Stimulated activated CD4-positive, alpha-beta T cell treated with anti-CD3 and anti-CD28 coated beads, Interleukin-12 subunit alpha, Interleukin-12 subunit beta, amount 100 ng/mL, for 48 hours (primary cell): ENCODE measurements around the gene VIL1.

ENCODE experiments used
- DNase-seq, 3 donors: peaks; one replicate each; pipeline ENCODE4 v3.0.0-alpha.2; 2020; ENCODE audit warnings: low read depth in 2 of 3, low spot score in 1 of 3

VIL1 gene

GRCh38 chr2:218482651-218483050 is 63.7 kb downstream of the VIL1 start:
- DNase-seq, result no peak

- no peak for DNase-seq
These were observed 67.2 kb downstream of the VIL1 start for GRCh38 chr2:218485986-218486667.

GRCh38 chr2:218500501-218501060 is 81.7 kb downstream of the VIL1 start:
- DNase-seq, result no peak

GRCh38 chr2:218501665-218502064 is 82.7 kb downstream of the VIL1 start:
- no peak for DNase-seq
